Central memory CD8-positive, alpha-beta T cell (primary cell): ENCODE data around the gene RAB4B.
"Not testable (repeated sequence)": the region's sequence is repeated elsewhere in the genome, so short reads cannot be mapped to it uniquely, and the experiment has no call there.

Source experiments
- ATAC-seq: fragments of 150-1000 bp; cut with Tn5 transposase; replicated peaks from 2 replicates; pipeline ENCODE4 v1.10.0; 2022; ENCODE audit warnings: mild to moderate bottlenecking, moderate FRiP score, moderate number of reproducible peaks; ENCODE audit not compliant: poor library complexity, severe bottlenecking; ENCODE audit errors: extremely low read depth
- DNase-seq, 2 donors: peaks; one replicate each; pipeline ENCODE4 v3.0.0; 2021; ENCODE audit warnings: low spot score in 2 of 2
- H3K27ac Mint-ChIP-seq: one replicate; pipeline ENCODE4 v1.8.0; 2022; ENCODE audit warnings: low read depth, mild to moderate bottlenecking, moderate library complexity, mixed read lengths
- H3K27me3 Mint-ChIP-seq: one replicate; pipeline ENCODE4 v1.8.0; 2022; ENCODE audit warnings: mixed read lengths
- H3K36me3 Mint-ChIP-seq: one replicate; pipeline ENCODE4 v1.8.0; 2022; ENCODE audit warnings: mild to moderate bottlenecking, moderate library complexity, mixed read lengths; ENCODE audit not compliant: insufficient read depth
- H3K4me1 Mint-ChIP-seq: one replicate; pipeline ENCODE4 v1.8.0; 2022; ENCODE audit warnings: mixed read lengths
- H3K4me3 Mint-ChIP-seq: one replicate; pipeline ENCODE4 v1.8.0; 2022; ENCODE audit warnings: mild to moderate bottlenecking, moderate library complexity, mixed read lengths
- H3K9me3 Mint-ChIP-seq: one replicate; pipeline ENCODE4 v1.8.0; 2022; ENCODE audit warnings: mixed read lengths

The RAB4B gene

GRCh38 chr19:40755248-40755624 is 22.8 kb upstream of the RAB4B start:
- Mint-ChIP-seq H3K4me1 (peaks cover 67% of the 10 kb centered on the region), H3K36me3 (peaks cover 69% of the 10 kb centered on the region), H3K27me3 (no peaks in the 10 kb centered on the region), H3K9me3 (no peaks in the 10 kb centered on the region), H3K27ac (peak overlapping the region; percentile 95), H3K4me3 (peak overlapping the region; percentile 84)
- ATAC-seq (no peak), DNase-seq (no peak)

- peak overlapping the region; percentile 95 for H3K27ac Mint-ChIP-seq
- no peaks in the 10 kb centered on the region for H3K27me3 Mint-ChIP-seq
- H3K36me3 Mint-ChIP-seq = peaks cover 69% of the 10 kb centered on the region
- DNase-seq = no peak
- H3K4me1 Mint-ChIP-seq = peaks cover 64% of the 10 kb centered on the region
- no peak for ATAC-seq
- no peaks in the 10 kb centered on the region for H3K9me3 Mint-ChIP-seq
- peak overlapping the region; percentile 84 for H3K4me3 Mint-ChIP-seq
Observed at GRCh38 chr19:40755791-40756190, 22.3 kb upstream of the RAB4B start.

- no peaks in the 10 kb centered on the region for H3K9me3 Mint-ChIP-seq
- H3K4me1 Mint-ChIP-seq = peaks cover 59% of the 10 kb centered on the region
- ATAC-seq = peak; percentile 74
- DNase-seq = peak; percentile 23 to 56
- peaks cover 68% of the 10 kb centered on the region for H3K36me3 Mint-ChIP-seq
- peak overlapping the region; percentile 95 for H3K27ac Mint-ChIP-seq
- peak overlapping the region; percentile 84 for H3K4me3 Mint-ChIP-seq
- H3K27me3 Mint-ChIP-seq = no peaks in the 10 kb centered on the region
Observed at GRCh38 chr19:40756502-40757110, 21.4 kb upstream of the RAB4B start.

GRCh38 chr19:40758491-40758890 is 19.6 kb upstream of the RAB4B start:
- Mint-ChIP-seq H3K27me3 (no peaks in the 10 kb centered on the region), H3K9me3 (no peaks in the 10 kb centered on the region), H3K4me3 (no peak overlapping the region), H3K4me1 (peaks cover 62% of the 10 kb centered on the region), H3K36me3 (peaks cover 73% of the 10 kb centered on the region), H3K27ac (no peak overlapping the region)
- DNase-seq = no peak
- no peak for ATAC-seq

GRCh38 chr19:40759352-40759751 is 18.7 kb upstream of the RAB4B start:
- Mint-ChIP-seq H3K27me3 (no peaks in the 10 kb centered on the region), H3K36me3 (peaks cover 78% of the 10 kb centered on the region)

GRCh38 chr19:40762754-40763470 is 15.1 kb upstream of the RAB4B start:
- peak overlapping the region; percentile 90 for H3K27ac Mint-ChIP-seq
- no peaks in the 10 kb centered on the region for H3K27me3 Mint-ChIP-seq
- DNase-seq (no peak), ATAC-seq (no peak)
- peak overlapping the region; percentile 48 for H3K4me3 Mint-ChIP-seq
- H3K4me1 Mint-ChIP-seq = peaks cover 55% of the 10 kb centered on the region
- H3K9me3 Mint-ChIP-seq = no peaks in the 10 kb centered on the region
- H3K36me3 Mint-ChIP-seq = peaks cover 89% of the 10 kb centered on the region

More at GRCh38 chr19:40759352-40759751, 18.7 kb upstream of the RAB4B start:
- DNase-seq (no peak), ATAC-seq (no peak)
- peaks cover 67% of the 10 kb centered on the region for H3K4me1 Mint-ChIP-seq
- H3K27ac Mint-ChIP-seq = peak overlapping the region; percentile 33
- H3K9me3 Mint-ChIP-seq = no peaks in the 10 kb centered on the region
- H3K4me3 Mint-ChIP-seq = no peak overlapping the region

GRCh38 chr19:40763526-40763925 is 14.5 kb upstream of the RAB4B start:
- Mint-ChIP-seq H3K4me3 (peak overlapping the region; percentile 24), H3K4me1 (peaks cover 50% of the 10 kb centered on the region), H3K27ac (peak overlapping the region; percentile 90), H3K27me3 (no peaks in the 10 kb centered on the region), H3K36me3 (peaks cover 85% of the 10 kb centered on the region), H3K9me3 (no peaks in the 10 kb centered on the region)
- ATAC-seq (no peak), DNase-seq (no peak)

- Mint-ChIP-seq H3K27me3 (no peaks in the 10 kb centered on the region), H3K9me3 (no peaks in the 10 kb centered on the region), H3K36me3 (peaks cover 84% of the 10 kb centered on the region), H3K27ac (peak overlapping the region; percentile 90), H3K4me1 (peaks cover 49% of the 10 kb centered on the region), H3K4me3 (peak overlapping the region; percentile 24)
- ATAC-seq = no peak
- no peak for DNase-seq
Observed at GRCh38 chr19:40763963-40764362, 14.1 kb upstream of the RAB4B start.

- H3K9me3 Mint-ChIP-seq, DNase-seq, ATAC-seq, H3K4me3 Mint-ChIP-seq, H3K27me3 Mint-ChIP-seq: not testable (repeated sequence)
- Mint-ChIP-seq H3K36me3 (peaks cover 70% of the 10 kb centered on the region), H3K27ac (peak overlapping the region; percentile 90), H3K4me1 (peaks cover 53% of the 10 kb centered on the region)
Observed at GRCh38 chr19:40766385-40766784, 11.7 kb upstream of the RAB4B start.

- H3K27ac Mint-ChIP-seq = no peak overlapping the region
- H3K9me3 Mint-ChIP-seq = no peaks in the 10 kb centered on the region
- peaks cover 30% of the 10 kb centered on the region for H3K4me1 Mint-ChIP-seq
- no peak overlapping the region for H3K4me3 Mint-ChIP-seq
- peaks cover 45% of the 10 kb centered on the region for H3K36me3 Mint-ChIP-seq
- H3K27me3 Mint-ChIP-seq = no peaks in the 10 kb centered on the region
- ATAC-seq = no peak
- no peak for DNase-seq
Observed at GRCh38 chr19:40768869-40769268, 9.2 kb upstream of the RAB4B start.

GRCh38 chr19:40771101-40771862 is 6.8 kb upstream of the RAB4B start:
- not testable (repeated sequence) for H3K27me3 Mint-ChIP-seq, H3K27ac Mint-ChIP-seq, H3K4me1 Mint-ChIP-seq, H3K9me3 Mint-ChIP-seq, DNase-seq, H3K4me3 Mint-ChIP-seq, ATAC-seq
- H3K36me3 Mint-ChIP-seq = peaks cover 21% of the 10 kb centered on the region

- Mint-ChIP-seq H3K9me3 (no peaks in the 10 kb centered on the region), H3K4me1 (peaks cover 40% of the 10 kb centered on the region), H3K36me3 (peaks cover 14% of the 10 kb centered on the region), H3K27me3 (no peaks in the 10 kb centered on the region), H3K4me3 (no peak within 1 kb of the TSS), H3K27ac (no peak within 1 kb of the TSS)
- no peak for DNase-seq
- no peak for ATAC-seq
Observed at GRCh38 chr19:40774916-40775631, 3.0 kb upstream of the RAB4B start, which contains the start of gene MIA. Gene MIA, plus strand, starts transcription at chr19:40775521. Its CDS starts 22 bp downstream, at chr19:40775543.
